NT2/D1 (cell line): Measurements from ENCODE around the gene GPRC5C.

Experiments used
- DNase-seq: peaks from one replicate; pipeline ENCODE4 v3.0.0-alpha.2; 2011; ENCODE audit warnings: low read depth, low spot score
- H3K27me3 ChIP-seq: 2 replicates; pipeline ENCODE4 v1.6.0; 2011; ENCODE audit warnings: mild to moderate bottlenecking; ENCODE audit not compliant: insufficient read length, insufficient read depth
- H3K36me3 ChIP-seq: 2 replicates; pipeline ENCODE4 v1.6.1; 2011; ENCODE audit warnings: mild to moderate bottlenecking, low read length, mixed read lengths; ENCODE audit not compliant: insufficient read depth, insufficient read length
- H3K4me1 ChIP-seq: 2 replicates; pipeline ENCODE4 v1.5.1; 2011; ENCODE audit not compliant: insufficient read depth, insufficient read length
- H3K4me3 ChIP-seq: 2 replicates; pipeline ENCODE4 v1.5.1; 2011; ENCODE audit warnings: low read depth; ENCODE audit not compliant: insufficient read length
- H3K9ac ChIP-seq: 2 replicates; pipeline ENCODE4 v1.6.0; 2011; ENCODE audit warnings: low read depth; ENCODE audit not compliant: insufficient read length
- H3K9me3 ChIP-seq: 2 replicates; pipeline ENCODE4 v1.5.1; 2011; ENCODE audit warnings: mild to moderate bottlenecking, low read length; ENCODE audit not compliant: insufficient read depth
- SUZ12 ChIP-seq: IDR thresholded peaks from 2 replicates; pipeline ENCODE4 v1.6.1; 2011; ENCODE audit not compliant: insufficient read length, insufficient read depth; ENCODE audit errors: extremely low read depth
- YY1 ChIP-seq: IDR thresholded peaks from 2 replicates; pipeline ENCODE4 v1.6.1; 2011; ENCODE audit not compliant: insufficient read length, insufficient read depth
- ZNF274 ChIP-seq: IDR thresholded peaks from 2 replicates; pipeline ENCODE4 v1.6.1; 2011; ENCODE audit warnings: mild to moderate bottlenecking, low read depth, low read length

The GPRC5C gene

GRCh38 chr17:74408262-74408661, 23.6 kb upstream of the GPRC5C start:
- H3K36me3 ChIP-seq = no peaks in the 10 kb centered on the region
- DNase-seq = no peak
- no peaks in the 10 kb centered on the region for H3K27me3 ChIP-seq
- TF ChIP-seq YY1 (no peak), SUZ12 (no peak), ZNF274 (no peak)
- no peak overlapping the region for H3K4me3 ChIP-seq
- no peak overlapping the region for H3K9ac ChIP-seq
- H3K9me3 ChIP-seq = no peaks in the 10 kb centered on the region
- peaks cover 16% of the 10 kb centered on the region for H3K4me1 ChIP-seq

GRCh38 chr17:74408815-74409214, 23.1 kb upstream of the GPRC5C start:
- no peak overlapping the region for H3K9ac ChIP-seq
- H3K4me1 ChIP-seq = peaks cover 10% of the 10 kb centered on the region
- no peaks in the 10 kb centered on the region for H3K27me3 ChIP-seq
- no peak for DNase-seq
- no peaks in the 10 kb centered on the region for H3K36me3 ChIP-seq
- no peak overlapping the region for H3K4me3 ChIP-seq
- no peak for TF ChIP-seq YY1
- TF ChIP-seq SUZ12 = no peak
- no peak for TF ChIP-seq ZNF274
- no peaks in the 10 kb centered on the region for H3K9me3 ChIP-seq

- no peaks in the 10 kb centered on the region for H3K9me3 ChIP-seq
- no peak overlapping the region for H3K9ac ChIP-seq
- H3K4me3 ChIP-seq = no peak overlapping the region
- no peaks in the 10 kb centered on the region for H3K36me3 ChIP-seq
- no peaks in the 10 kb centered on the region for H3K27me3 ChIP-seq
- no peak for TF ChIP-seq SUZ12
- TF ChIP-seq YY1 = no peak
- no peak for TF ChIP-seq ZNF274
- no peak for DNase-seq
- peaks cover 3% of the 10 kb centered on the region for H3K4me1 ChIP-seq
Observed at GRCh38 chr17:74410001-74410443, 21.9 kb upstream of the GPRC5C start.

- no peaks in the 10 kb centered on the region for H3K36me3 ChIP-seq
Observed at GRCh38 chr17:74412581-74412980, 19.3 kb upstream of the GPRC5C start.

GRCh38 chr17:74413491-74413890, 18.4 kb upstream of the GPRC5C start:
- Histone ChIP-seq H3K9me3 (no peaks in the 10 kb centered on the region), H3K36me3 (no peaks in the 10 kb centered on the region), H3K9ac (no peak overlapping the region), H3K4me3 (no peak overlapping the region), H3K4me1 (peaks cover 7% of the 10 kb centered on the region), H3K27me3 (no peaks in the 10 kb centered on the region)
- TF ChIP-seq SUZ12 = no peak
- no peak for TF ChIP-seq ZNF274
- no peak for TF ChIP-seq YY1
- no peak for DNase-seq

More at GRCh38 chr17:74412581-74412980, 19.3 kb upstream of the GPRC5C start:
- Histone ChIP-seq H3K9me3 (no peaks in the 10 kb centered on the region), H3K4me1 (peaks cover 6% of the 10 kb centered on the region), H3K27me3 (no peaks in the 10 kb centered on the region), H3K9ac (no peak overlapping the region), H3K4me3 (no peak overlapping the region)
- TF ChIP-seq SUZ12 (no peak), YY1 (no peak), ZNF274 (no peak)
- no peak for DNase-seq

- H3K4me1 ChIP-seq = peaks cover 7% of the 10 kb centered on the region
- no peak for DNase-seq
- no peak overlapping the region for H3K4me3 ChIP-seq
- no peaks in the 10 kb centered on the region for H3K36me3 ChIP-seq
- no peak overlapping the region for H3K9ac ChIP-seq
- no peaks in the 10 kb centered on the region for H3K9me3 ChIP-seq
- no peaks in the 10 kb centered on the region for H3K27me3 ChIP-seq
- TF ChIP-seq ZNF274 = no peak
- TF ChIP-seq YY1 = no peak
- TF ChIP-seq SUZ12 = no peak
Observed at GRCh38 chr17:74414510-74414909, 17.4 kb upstream of the GPRC5C start.

- no peak for DNase-seq
- H3K4me3 ChIP-seq = no peak overlapping the region
- peaks cover 4% of the 10 kb centered on the region for H3K4me1 ChIP-seq
- H3K36me3 ChIP-seq = no peaks in the 10 kb centered on the region
- H3K27me3 ChIP-seq = no peaks in the 10 kb centered on the region
- TF ChIP-seq SUZ12 = no peak
- TF ChIP-seq ZNF274 = no peak
- TF ChIP-seq YY1 = no peak
- H3K9ac ChIP-seq = no peak overlapping the region
- H3K9me3 ChIP-seq = no peaks in the 10 kb centered on the region
Observed at GRCh38 chr17:74415608-74416396, 16.1 kb upstream of the GPRC5C start.
